ENCODE measurements around the gene ATL3. TPM values are rescaled to one million over a fixed set of nuclear protein-coding genes. Genes with fewer than 3 reads are reported as not detected.
A peak's percentile ranks its signal among the peaks of the same experiment; 100 is the strongest.
"Not testable (repeated sequence)": the region's sequence is repeated elsewhere in the genome, so short reads cannot be mapped to it uniquely, and the experiment has no call there.

ATL3 gene
- total RNA-seq, 1 donor from 2014 or later, result 35.6 TPM

DNA sequence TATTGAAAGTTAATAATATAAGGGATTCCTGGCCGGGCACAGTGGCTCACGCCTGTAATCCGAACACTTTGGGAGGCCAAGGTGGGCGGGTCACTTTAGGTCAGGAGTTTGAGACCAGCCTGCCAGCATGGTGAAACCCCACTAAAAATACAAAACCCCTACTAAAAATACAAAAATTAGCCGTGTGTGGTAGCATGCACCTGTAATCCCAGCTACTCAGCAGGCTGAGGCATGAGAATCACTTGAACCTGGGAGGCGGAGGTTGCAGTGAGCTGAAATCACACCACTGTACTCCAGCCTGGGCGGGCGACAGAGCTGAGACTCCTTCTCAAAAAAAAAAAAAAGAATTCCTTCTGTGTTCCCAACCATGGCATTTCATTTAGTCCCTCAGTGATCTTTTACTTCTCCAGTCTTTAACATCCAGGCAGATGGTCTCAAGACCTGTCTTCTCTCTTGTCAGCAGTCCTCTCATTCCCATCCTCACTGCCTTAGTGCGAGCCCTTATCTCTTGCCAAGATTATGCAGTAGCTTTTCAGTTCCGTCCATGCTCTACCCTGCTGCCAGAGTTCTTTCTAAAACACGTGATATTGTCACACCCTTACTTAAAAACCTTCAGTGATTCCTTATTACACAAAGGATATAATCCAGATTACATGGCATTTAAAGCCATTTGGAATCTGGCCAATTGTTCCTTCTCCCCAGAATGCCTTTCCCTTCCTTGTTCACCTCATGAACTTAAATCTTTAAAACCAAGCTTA lies 28.0 kb upstream of the ATL3 start:
- no peak overlapping the region for H3K4me3 Mint-ChIP-seq
- no peaks in the 10 kb centered on the region for H3K9me3 Mint-ChIP-seq
- DNase-seq (ENCODE audit: low spot score), result no peak
- peaks cover 7% of the 10 kb centered on the region for H3K4me1 Mint-ChIP-seq (ENCODE audit: low read depth)
- H3K36me3 Mint-ChIP-seq (ENCODE audit: low read depth), result peaks cover 6% of the 10 kb centered on the region
- H3K27ac Mint-ChIP-seq, result no peak overlapping the region
- H3K27me3 Mint-ChIP-seq (ENCODE audit: insufficient read depth), result no peaks in the 10 kb centered on the region
- intact Hi-C loops (cut with micrococcal nuclease), result no loop called here

GRCh38 chr11:63694596-63694995 lies 23.4 kb upstream of the ATL3 start:
- no peak overlapping the region for H3K27ac Mint-ChIP-seq
- no peak overlapping the region for H3K4me3 Mint-ChIP-seq
- intact Hi-C loops (cut with micrococcal nuclease), result no loop called here
- no peak for DNase-seq (ENCODE audit: low spot score)
- H3K9me3 Mint-ChIP-seq, result no peaks in the 10 kb centered on the region
- peaks cover 6% of the 10 kb centered on the region for H3K4me1 Mint-ChIP-seq (ENCODE audit: low read depth)
- peaks cover 4% of the 10 kb centered on the region for H3K36me3 Mint-ChIP-seq (ENCODE audit: low read depth)
- no peaks in the 10 kb centered on the region for H3K27me3 Mint-ChIP-seq (ENCODE audit: insufficient read depth)

DNA sequence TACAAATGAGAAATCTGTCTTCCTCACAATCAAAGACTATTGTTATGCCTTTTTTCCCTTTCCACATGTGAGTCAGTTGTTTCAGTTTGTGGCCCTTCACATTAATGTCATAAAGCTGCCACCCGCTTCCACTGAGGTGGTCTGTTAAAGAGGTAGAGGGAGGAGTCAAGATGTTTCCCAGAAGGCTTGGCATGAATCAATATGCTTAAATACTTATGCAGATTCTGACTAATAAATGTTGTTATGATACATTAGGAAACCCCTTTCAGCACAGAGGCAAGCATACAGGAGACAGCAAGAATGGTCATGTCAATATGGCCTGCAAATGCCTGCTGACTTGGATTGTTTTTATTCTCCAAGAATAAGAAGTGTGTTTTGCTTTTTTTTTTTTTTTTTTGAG lies 16.7 kb upstream of the ATL3 start:
- intact Hi-C loops (cut with micrococcal nuclease), result no loop called here
- no peaks in the 10 kb centered on the region for H3K27me3 Mint-ChIP-seq (ENCODE audit: insufficient read depth)
- no peak overlapping the region for H3K27ac Mint-ChIP-seq

GRCh38 chr11:63686926-63687325 lies 15.8 kb upstream of the ATL3 start:
- no peak for DNase-seq (ENCODE audit: low spot score)
- intact Hi-C loops (cut with micrococcal nuclease), result no loop called here

More for the DNA sequence above, 16.7 kb upstream of the ATL3 start:
- no peaks in the 10 kb centered on the region for H3K9me3 Mint-ChIP-seq
- H3K36me3 Mint-ChIP-seq (ENCODE audit: low read depth), result peaks cover 3% of the 10 kb centered on the region
- no peak overlapping the region for H3K4me3 Mint-ChIP-seq
- no peak for DNase-seq (ENCODE audit: low spot score)
- H3K4me1 Mint-ChIP-seq (ENCODE audit: low read depth), result peaks cover 32% of the 10 kb centered on the region

GRCh38 chr11:63685158-63685721 lies 14.1 kb upstream of the ATL3 start:
- H3K4me3 Mint-ChIP-seq; H3K9me3 Mint-ChIP-seq; H3K27me3 Mint-ChIP-seq (ENCODE audit: insufficient read depth); H3K36me3 Mint-ChIP-seq (ENCODE audit: low read depth); DNase-seq (ENCODE audit: low spot score); H3K27ac Mint-ChIP-seq; intact Hi-C loops (cut with micrococcal nuclease): not testable (repeated sequence)
- H3K4me1 Mint-ChIP-seq (ENCODE audit: low read depth), result peaks cover 53% of the 10 kb centered on the region

More at GRCh38 chr11:63686926-63687325, 15.8 kb upstream of the ATL3 start:
- H3K27ac Mint-ChIP-seq, result no peak overlapping the region
- H3K4me1 Mint-ChIP-seq (ENCODE audit: low read depth), result peaks cover 42% of the 10 kb centered on the region
- H3K4me3 Mint-ChIP-seq, result no peak overlapping the region
- H3K27me3 Mint-ChIP-seq (ENCODE audit: insufficient read depth), result no peaks in the 10 kb centered on the region
- H3K9me3 Mint-ChIP-seq, result no peaks in the 10 kb centered on the region
- peaks cover 3% of the 10 kb centered on the region for H3K36me3 Mint-ChIP-seq (ENCODE audit: low read depth)

DNA sequence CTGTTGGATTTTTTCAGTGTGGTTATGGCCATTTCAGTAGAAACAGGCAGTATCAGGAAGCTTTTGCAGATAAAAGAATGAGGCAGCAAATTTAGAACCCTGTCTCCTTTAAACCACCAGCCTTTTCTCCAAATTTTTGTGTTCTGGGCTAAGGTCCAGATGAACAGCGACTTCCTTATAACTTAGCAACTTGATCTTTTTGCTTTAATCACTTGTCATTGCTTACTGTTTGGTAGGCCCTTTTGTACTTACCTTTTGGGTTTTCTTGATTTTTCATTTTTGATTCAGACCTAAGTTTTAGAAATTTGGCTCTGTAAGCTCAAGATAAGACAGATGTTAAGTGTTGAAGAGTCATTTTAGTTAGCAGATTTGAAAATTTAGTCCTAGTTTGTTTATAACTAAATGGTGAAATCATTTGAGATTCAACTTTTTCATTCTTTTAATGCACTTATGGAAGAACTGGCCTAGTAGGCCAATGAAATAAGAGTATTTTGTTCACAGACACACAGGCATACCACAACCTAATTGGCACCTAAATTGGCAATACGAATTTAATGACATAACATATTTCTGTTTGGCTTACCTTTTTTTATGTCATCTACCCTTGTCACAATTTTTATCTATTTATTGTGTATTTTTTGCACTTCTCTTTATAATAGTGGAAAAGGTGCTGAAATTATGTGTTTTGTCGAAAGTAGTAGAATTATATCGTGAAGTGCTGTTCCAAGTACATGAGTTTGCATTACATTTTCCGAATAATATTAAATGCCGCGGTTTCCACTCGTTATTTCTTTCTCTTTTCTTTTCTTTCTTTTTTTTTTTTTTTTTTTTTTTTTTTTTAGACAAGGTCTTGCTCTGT lies 12.2 kb upstream of the ATL3 start:
- Mint-ChIP-seq H3K27ac (peak overlapping the region; percentile 16), H3K4me3 (peak overlapping the region; percentile 91), H3K36me3 (ENCODE audit: low read depth) (peaks cover 3% of the 10 kb centered on the region), H3K27me3 (ENCODE audit: insufficient read depth) (peaks cover 6% of the 10 kb centered on the region), H3K4me1 (ENCODE audit: low read depth) (peaks cover 42% of the 10 kb centered on the region), H3K9me3 (no peaks in the 10 kb centered on the region)
- intact Hi-C loops (cut with micrococcal nuclease), result loop anchor here (5.0 kb wide), 4 partner anchors 46 to 911 kb away; partner anchors contain the start of genes OTUB1, PLAAT2 and TAF6L
- no peak for DNase-seq (ENCODE audit: low spot score)

DNA sequence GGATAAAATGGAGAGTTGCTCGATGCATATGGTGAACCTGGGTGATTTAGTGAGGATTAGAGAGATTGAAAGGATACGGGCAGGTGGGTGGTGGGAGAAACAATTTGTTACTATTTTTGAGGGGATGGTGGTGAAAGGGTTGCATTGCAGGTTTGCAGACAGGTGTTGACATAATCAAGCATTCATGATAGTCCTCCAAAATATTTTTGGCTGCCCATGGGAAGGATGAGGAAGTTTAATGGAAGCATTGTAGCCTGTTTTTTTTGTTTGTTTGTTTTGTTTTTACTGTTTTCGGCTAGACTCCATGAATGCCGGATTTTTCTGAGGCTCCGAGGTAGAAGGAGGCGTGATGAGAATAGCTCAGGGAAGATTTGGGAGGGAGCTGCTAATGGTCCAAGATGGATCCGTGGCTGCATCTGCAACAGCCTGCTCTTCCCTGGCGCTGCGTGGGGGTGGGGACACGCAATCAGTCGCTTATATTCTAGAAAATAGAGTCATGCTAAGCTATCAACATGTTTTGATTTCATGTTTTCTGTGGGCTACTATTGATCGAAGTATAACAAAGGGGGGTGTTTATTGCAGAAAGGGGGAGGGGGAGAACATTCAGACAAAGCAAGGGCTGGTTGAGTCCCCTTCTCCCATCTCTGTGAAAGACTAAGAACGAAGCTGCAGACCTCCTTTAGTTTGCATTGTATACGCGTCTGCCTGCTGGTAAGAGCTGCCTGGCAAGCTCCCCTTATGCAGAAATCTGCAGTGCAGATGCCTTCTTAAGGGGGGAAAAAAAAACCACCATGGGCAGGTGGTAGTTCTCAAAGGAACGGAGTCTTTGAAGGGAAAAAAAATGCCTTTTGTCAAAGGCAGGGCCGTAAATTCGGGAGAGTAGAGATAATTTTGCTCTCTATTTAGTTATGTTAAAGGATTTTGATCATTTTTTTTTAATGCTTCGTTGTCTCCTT lies 11.2 kb upstream of the ATL3 start:
- DNase-seq (ENCODE audit: low spot score), result no peak
- Mint-ChIP-seq H3K4me3 (peak overlapping the region; percentile 91), H3K36me3 (ENCODE audit: low read depth) (peaks cover 3% of the 10 kb centered on the region), H3K27me3 (ENCODE audit: insufficient read depth) (peaks cover 11% of the 10 kb centered on the region), H3K27ac (peak overlapping the region; percentile 91), H3K9me3 (no peaks in the 10 kb centered on the region), H3K4me1 (ENCODE audit: low read depth) (peaks cover 36% of the 10 kb centered on the region)
- intact Hi-C loops (cut with micrococcal nuclease), result loop anchor here (5.0 kb wide), 4 partner anchors 45 to 910 kb away; partner anchors contain the start of genes OTUB1, PLAAT2 and TAF6L

GRCh38 chr11:63681321-63682065 lies 10.3 kb upstream of the ATL3 start, which contains the start of gene RTN3:
Gene RTN3 (plus strand): TSS chr11:63681500. CDS start chr11:63681637, 137 bp downstream.
- peak; percentile 100 for DNase-seq (ENCODE audit: low spot score)
- peaks cover 32% of the 10 kb centered on the region for H3K4me1 Mint-ChIP-seq (ENCODE audit: low read depth)
- peak within 1 kb of the TSS; percentile 91 for H3K4me3 Mint-ChIP-seq
- H3K9me3 Mint-ChIP-seq, result no peaks in the 10 kb centered on the region
- H3K36me3 Mint-ChIP-seq (ENCODE audit: low read depth), result no peaks in the 10 kb centered on the region
- intact Hi-C loops (cut with micrococcal nuclease), result loop anchor here (1.0 to 5.0 kb wide), 10 partner anchors 10 to 909 kb away; partner anchors contain the start of genes ATL3, NAA40, OTUB1 and PLAAT2
- H3K27me3 Mint-ChIP-seq (ENCODE audit: insufficient read depth), result peaks cover 11% of the 10 kb centered on the region
- H3K27ac Mint-ChIP-seq, result peak within 1 kb of the TSS; percentile 91

- H3K9me3 Mint-ChIP-seq, result no peaks in the 10 kb centered on the region
- peak overlapping the region; percentile 91 for H3K4me3 Mint-ChIP-seq
- H3K4me1 Mint-ChIP-seq (ENCODE audit: low read depth), result peaks cover 32% of the 10 kb centered on the region
- DNase-seq (ENCODE audit: low spot score), result no peak
- peak overlapping the region; percentile 91 for H3K27ac Mint-ChIP-seq
- intact Hi-C loops (cut with micrococcal nuclease), result loop anchor here (1.0 to 5.0 kb wide), 10 partner anchors 10 to 909 kb away; partner anchors contain the start of genes ATL3, NAA40, OTUB1 and PLAAT2
- no peaks in the 10 kb centered on the region for H3K36me3 Mint-ChIP-seq (ENCODE audit: low read depth)
- peaks cover 11% of the 10 kb centered on the region for H3K27me3 Mint-ChIP-seq (ENCODE audit: insufficient read depth)
Observed at GRCh38 chr11:63680834-63681320, 9.7 kb upstream of the ATL3 start.

DNA sequence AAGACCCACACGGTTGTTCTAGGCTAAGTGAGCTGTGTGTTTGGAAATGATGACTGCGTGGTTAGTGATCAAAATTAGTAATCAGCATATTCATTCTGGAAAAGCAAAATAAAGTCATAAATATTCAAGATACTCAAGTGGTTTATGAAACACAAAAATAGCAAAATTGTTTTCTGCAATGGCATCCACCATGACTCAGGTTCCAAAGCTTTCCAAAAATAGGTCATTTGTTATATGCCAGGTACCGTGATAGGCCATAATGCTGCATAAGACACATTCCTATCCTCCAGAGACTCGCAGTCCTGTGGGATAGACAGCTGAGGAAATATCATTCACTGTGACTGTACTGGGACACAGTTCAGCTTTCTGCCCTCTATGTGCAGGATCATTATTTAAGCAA lies 2.4 kb upstream of the ATL3 start:
- intact Hi-C loops (cut with micrococcal nuclease), result loop anchor here (5.0 kb wide), 1 partner anchor 1121 kb away; no protein-coding TSS in a partner anchor
- Mint-ChIP-seq H3K4me3 (no peak overlapping the region), H3K4me1 (ENCODE audit: low read depth) (peaks cover 14% of the 10 kb centered on the region), H3K27ac (no peak overlapping the region), H3K27me3 (ENCODE audit: insufficient read depth) (peaks cover 5% of the 10 kb centered on the region), H3K9me3 (no peaks in the 10 kb centered on the region), H3K36me3 (ENCODE audit: low read depth) (peaks cover 8% of the 10 kb centered on the region)
- DNase-seq (ENCODE audit: low spot score), result no peak

DNA sequence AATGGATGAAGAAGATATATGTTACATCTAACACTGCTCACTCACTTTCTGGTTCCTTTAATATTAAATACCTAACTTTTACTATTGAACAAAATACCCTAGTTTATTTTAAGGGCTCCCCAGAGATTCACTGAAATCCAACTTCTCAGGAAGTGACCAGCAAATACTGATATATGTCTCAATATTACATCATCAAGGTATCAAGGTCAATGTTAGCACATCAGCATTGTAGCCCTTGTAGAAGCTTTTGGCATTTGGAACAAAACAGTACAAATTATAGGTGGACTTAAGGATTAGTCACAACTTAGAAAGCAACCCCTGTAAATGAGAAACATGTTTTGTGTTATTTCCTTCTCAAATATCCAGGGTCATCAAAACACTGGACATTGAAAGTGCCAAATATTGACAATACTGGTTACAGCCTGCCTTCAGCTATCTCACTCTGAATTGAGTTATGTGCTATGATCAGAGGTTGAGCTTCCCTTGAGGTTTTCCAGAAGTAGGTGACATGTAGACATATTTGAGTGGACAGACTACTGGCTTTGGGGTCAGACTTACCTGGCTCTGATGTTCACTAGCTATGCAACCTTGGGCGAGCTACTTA lies 1.9 kb upstream of the ATL3 start:
- peaks cover 20% of the 10 kb centered on the region for H3K4me1 Mint-ChIP-seq (ENCODE audit: low read depth)
- H3K4me3 Mint-ChIP-seq, result peak overlapping the region; percentile 50
- H3K9me3 Mint-ChIP-seq, result no peaks in the 10 kb centered on the region
- no peak for DNase-seq (ENCODE audit: low spot score)
- H3K27ac Mint-ChIP-seq, result no peak overlapping the region
- H3K27me3 Mint-ChIP-seq (ENCODE audit: insufficient read depth), result peaks cover 5% of the 10 kb centered on the region
- intact Hi-C loops (cut with micrococcal nuclease), result loop anchor here (5.0 kb wide), 1 partner anchor 1121 kb away; no protein-coding TSS in a partner anchor
- peaks cover 13% of the 10 kb centered on the region for H3K36me3 Mint-ChIP-seq (ENCODE audit: low read depth)

Data from activated T-helper 1 cell treated with anti-CD3 and anti-CD28 coated beads, Interleukin-12 subunit alpha, Interleukin-12 subunit beta, Interleukin-2, Interleukin-4 antibody, amounts not matched to agents 30 ng/mL and 10 ng/mL and 1 ng/mL, durations not matched to agents 14 hours and 24 hours and 36 hours (primary cell).